Smooth muscle cell (in vitro differentiated cells): ENCODE results near the gene GABRR2. TPM values are rescaled to one million over a fixed set of nuclear protein-coding genes. Genes with fewer than 3 reads are reported as not detected.

Experiments
- DNase-seq: peaks from one replicate; lab custom pipeline; 2025; ENCODE audit not compliant: unreplicated experiment; lab: John Stamatoyannopoulos, UW
- H2AFZ ChIP-seq: fragments of 200-600 bp; sonication (generic); 2 replicates; pipeline ENCODE4 v1.6.0; 2016; ENCODE audit warnings: antibody characterized with exemption, low read depth, mild to moderate bottlenecking
- H3F3A ChIP-seq: fragments of 200-600 bp; sonication (generic); 2 replicates; pipeline ENCODE4 v1.6.0; 2017; ENCODE audit warnings: antibody characterized with exemption, low read depth
- H3K27ac ChIP-seq: fragments of 200-600 bp; sonication (generic); 2 replicates; pipeline ENCODE4 v1.5.1; 2016; ENCODE audit warnings: low read depth, mild to moderate bottlenecking
- H3K27me3 ChIP-seq: fragments of 200-600 bp; sonication (generic); 2 replicates; pipeline ENCODE4 v1.6.1; 2016; ENCODE audit warnings: low read depth, mild to moderate bottlenecking
- H3K36me3 ChIP-seq: fragments of 200-600 bp; sonication (generic); 2 replicates; pipeline ENCODE4 v1.5.1; 2016; ENCODE audit warnings: low read depth
- H3K4me1 ChIP-seq: fragments of 200-600 bp; sonication (generic); 2 replicates; pipeline ENCODE4 v1.5.1; 2016; ENCODE audit warnings: low read depth
- H3K4me2 ChIP-seq: fragments of 200-600 bp; sonication (generic); 2 replicates; pipeline ENCODE4 v1.6.0; 2016; ENCODE audit warnings: mild to moderate bottlenecking
- H3K4me3 ChIP-seq: fragments of 200-600 bp; sonication (generic); 2 replicates; pipeline ENCODE4 v1.5.1; 2016; ENCODE audit warnings: mild to moderate bottlenecking
- H3K79me2 ChIP-seq: fragments of 200-600 bp; sonication (generic); 2 replicates; pipeline ENCODE4 v1.6.0; 2016; ENCODE audit warnings: low read depth, mild to moderate bottlenecking
- H3K9ac ChIP-seq: fragments of 200-600 bp; sonication (generic); 2 replicates; pipeline ENCODE4 v1.6.0; 2016; ENCODE audit warnings: low read depth
- H3K9me3 ChIP-seq: fragments of 200-600 bp; sonication (generic); replicated peaks from 2 replicates; pipeline ENCODE4 v1.5.1; 2016; ENCODE audit warnings: low read depth
- H4K20me1 ChIP-seq: fragments of 200-600 bp; sonication (generic); 2 replicates; pipeline ENCODE4 v1.6.0; 2016; ENCODE audit warnings: low read depth
- WGBS: methylation state at CpG from one replicate; pipeline ENCODE4 v1.1.7; 2016; ENCODE audit warnings: low lambda C conversion rate; 5-methylcytosine and 5-hydroxymethylcytosine counted together
- polyA plus RNA-seq: library from polyadenylated mRNA; unstranded; fragments of >200 nt; fragmentation: Nextera tagmentation; extraction: Ambion mirVana; gene quantifications from 2 replicates; pipeline ENCODE4 v1.2.1, GENCODE V29; 2016
- total RNA-seq: library from RNA; depleted of rRNA; stranded (reverse); fragments of >200 nt; gene quantifications from 2 replicates; pipeline ENCODE4 v1.2.3, GENCODE V29; 2014
- TF ChIP-seq, protein P1 (sequence below): fragments of 200-600 bp; sonication (generic); IDR thresholded peaks from 2 replicates; pipeline ENCODE4 v1.5.1; 2017; ENCODE audit warnings: borderline replicate concordance, mild to moderate bottlenecking, antibody characterized with exemption; ENCODE audit not compliant: insufficient read depth, poor library complexity, severe bottlenecking

The GABRR2 gene
- total and polyA plus RNA-seq, 2 experiments from 2014 or later, result 0.24 to 3.2 TPM

DNA sequence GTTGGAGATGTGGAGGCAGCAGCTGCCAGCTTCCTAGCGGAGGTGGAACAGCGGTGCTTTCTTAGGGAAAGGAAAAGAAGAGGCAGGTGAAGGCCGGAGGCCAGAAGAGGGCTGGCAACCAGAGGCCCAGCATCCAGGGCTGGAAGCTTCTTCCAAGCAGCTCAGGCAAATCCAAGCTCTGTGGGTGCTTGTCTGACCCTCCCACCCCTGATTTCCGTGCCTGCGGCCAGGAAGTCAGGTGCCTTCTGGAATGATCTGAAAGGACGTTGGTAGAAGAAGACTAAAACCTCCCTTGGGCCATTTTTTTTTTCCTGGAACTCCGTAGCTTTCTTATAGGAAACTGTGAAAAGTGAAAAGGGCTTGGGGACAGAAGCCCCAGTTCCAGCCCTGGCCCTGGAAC, 64.9 kb downstream of the GABRR2 start:
- Histone ChIP-seq H4K20me1 (no peaks in the 10 kb centered on the region), H3K4me2 (no peak overlapping the region), H3K27ac (no peak overlapping the region), H3K9me3 (no peaks in the 10 kb centered on the region), H3F3A (no peaks in the 10 kb centered on the region), H3K27me3 (peaks cover 10% of the 10 kb centered on the region), H3K4me3 (no peak overlapping the region), H2AFZ (no peak overlapping the region), H3K79me2 (no peaks in the 10 kb centered on the region), H3K36me3 (no peaks in the 10 kb centered on the region), H3K4me1 (no peaks in the 10 kb centered on the region), H3K9ac (no peak overlapping the region)
- 81% methylated on average over 7 of the region's 7 CpGs for WGBS
- no peak for DNase-seq
- TF ChIP-seq, protein P1, sequence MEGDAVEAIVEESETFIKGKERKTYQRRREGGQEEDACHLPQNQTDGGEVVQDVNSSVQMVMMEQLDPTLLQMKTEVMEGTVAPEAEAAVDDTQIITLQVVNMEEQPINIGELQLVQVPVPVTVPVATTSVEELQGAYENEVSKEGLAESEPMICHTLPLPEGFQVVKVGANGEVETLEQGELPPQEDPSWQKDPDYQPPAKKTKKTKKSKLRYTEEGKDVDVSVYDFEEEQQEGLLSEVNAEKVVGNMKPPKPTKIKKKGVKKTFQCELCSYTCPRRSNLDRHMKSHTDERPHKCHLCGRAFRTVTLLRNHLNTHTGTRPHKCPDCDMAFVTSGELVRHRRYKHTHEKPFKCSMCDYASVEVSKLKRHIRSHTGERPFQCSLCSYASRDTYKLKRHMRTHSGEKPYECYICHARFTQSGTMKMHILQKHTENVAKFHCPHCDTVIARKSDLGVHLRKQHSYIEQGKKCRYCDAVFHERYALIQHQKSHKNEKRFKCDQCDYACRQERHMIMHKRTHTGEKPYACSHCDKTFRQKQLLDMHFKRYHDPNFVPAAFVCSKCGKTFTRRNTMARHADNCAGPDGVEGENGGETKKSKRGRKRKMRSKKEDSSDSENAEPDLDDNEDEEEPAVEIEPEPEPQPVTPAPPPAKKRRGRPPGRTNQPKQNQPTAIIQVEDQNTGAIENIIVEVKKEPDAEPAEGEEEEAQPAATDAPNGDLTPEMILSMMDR, result no peak

DNA sequence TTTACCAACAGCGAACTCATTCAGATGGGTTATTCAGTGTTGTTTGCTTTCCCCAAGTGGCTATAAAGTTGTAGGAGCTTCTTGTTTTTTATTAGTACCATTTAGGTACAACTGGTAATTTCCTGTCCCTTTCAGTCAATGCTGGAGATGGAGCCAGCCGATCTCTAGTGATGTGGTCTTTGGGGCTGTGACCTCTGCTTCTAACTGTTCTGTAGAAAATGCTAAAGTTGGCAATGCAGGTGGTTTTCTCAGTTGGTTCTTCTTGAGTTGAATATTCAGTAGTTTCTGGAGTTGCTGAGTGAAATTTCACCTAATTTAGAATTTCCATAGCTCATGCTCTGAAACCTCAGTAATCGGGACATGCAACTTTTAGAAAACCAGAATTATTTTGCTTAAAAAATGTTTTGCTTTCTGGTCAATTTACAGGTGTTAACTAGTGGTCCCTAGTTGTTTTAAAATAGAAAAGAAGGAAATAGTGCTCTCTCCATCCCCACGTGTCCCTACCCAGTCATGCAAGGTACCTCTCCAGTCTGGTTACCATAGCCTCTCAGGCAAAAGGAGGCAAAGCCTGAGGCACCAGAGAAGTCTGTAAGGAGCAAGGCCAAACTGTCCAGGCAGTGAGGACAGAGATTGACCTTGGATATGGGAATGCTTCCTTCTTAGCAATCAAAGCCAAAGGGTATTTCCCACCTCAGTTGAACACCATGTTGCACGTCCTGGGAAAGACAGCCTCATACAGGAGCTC, 70.7 kb downstream of the GABRR2 start:
- no peaks in the 10 kb centered on the region for H3K36me3 ChIP-seq
- peaks cover 27% of the 10 kb centered on the region for H3K27me3 ChIP-seq
- DNase-seq, result no peak
- H2AFZ ChIP-seq, result no peak overlapping the region
- no peak overlapping the region for H3K4me2 ChIP-seq
- no peaks in the 10 kb centered on the region for H4K20me1 ChIP-seq
- TF ChIP-seq, protein P1, result no peak
- H3K79me2 ChIP-seq, result no peaks in the 10 kb centered on the region
- H3K4me3 ChIP-seq, result no peak overlapping the region
- no peaks in the 10 kb centered on the region for H3F3A ChIP-seq
- H3K27ac ChIP-seq, result no peak overlapping the region
- no peak overlapping the region for H3K9ac ChIP-seq
- H3K9me3 ChIP-seq, result no peaks in the 10 kb centered on the region
- WGBS, result 85% methylated on average over 5 of the region's 5 CpGs
- H3K4me1 ChIP-seq, result peaks cover 8% of the 10 kb centered on the region

DNA sequence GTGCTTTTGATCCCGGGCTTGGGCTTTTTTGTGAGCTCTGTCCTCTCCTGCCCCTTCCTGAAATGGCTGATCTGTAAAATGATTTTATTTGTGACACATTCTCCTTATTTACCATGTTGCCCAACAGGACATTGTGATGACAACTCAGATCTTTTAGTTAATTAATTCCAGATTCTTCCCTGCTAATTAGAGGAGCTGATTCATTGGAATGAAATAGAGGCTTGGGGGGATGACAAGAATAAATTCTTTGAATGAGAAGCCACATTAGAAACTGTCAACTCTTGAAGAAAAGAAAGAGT, 71.8 kb downstream of the GABRR2 start:
- Histone ChIP-seq H3K36me3 (no peaks in the 10 kb centered on the region), H3K4me1 (peaks cover 8% of the 10 kb centered on the region), H2AFZ (peak overlapping the region; percentile 18), H3K9me3 (no peaks in the 10 kb centered on the region), H3K4me3 (no peak overlapping the region), H3K4me2 (no peak overlapping the region), H4K20me1 (no peaks in the 10 kb centered on the region), H3K27ac (no peak overlapping the region), H3F3A (no peaks in the 10 kb centered on the region), H3K9ac (no peak overlapping the region), H3K79me2 (no peaks in the 10 kb centered on the region), H3K27me3 (peaks cover 27% of the 10 kb centered on the region)
- no peak for DNase-seq
- TF ChIP-seq, protein P1, result no peak
- 50% methylated on average over 1 of the region's 1 CpG for WGBS

DNA sequence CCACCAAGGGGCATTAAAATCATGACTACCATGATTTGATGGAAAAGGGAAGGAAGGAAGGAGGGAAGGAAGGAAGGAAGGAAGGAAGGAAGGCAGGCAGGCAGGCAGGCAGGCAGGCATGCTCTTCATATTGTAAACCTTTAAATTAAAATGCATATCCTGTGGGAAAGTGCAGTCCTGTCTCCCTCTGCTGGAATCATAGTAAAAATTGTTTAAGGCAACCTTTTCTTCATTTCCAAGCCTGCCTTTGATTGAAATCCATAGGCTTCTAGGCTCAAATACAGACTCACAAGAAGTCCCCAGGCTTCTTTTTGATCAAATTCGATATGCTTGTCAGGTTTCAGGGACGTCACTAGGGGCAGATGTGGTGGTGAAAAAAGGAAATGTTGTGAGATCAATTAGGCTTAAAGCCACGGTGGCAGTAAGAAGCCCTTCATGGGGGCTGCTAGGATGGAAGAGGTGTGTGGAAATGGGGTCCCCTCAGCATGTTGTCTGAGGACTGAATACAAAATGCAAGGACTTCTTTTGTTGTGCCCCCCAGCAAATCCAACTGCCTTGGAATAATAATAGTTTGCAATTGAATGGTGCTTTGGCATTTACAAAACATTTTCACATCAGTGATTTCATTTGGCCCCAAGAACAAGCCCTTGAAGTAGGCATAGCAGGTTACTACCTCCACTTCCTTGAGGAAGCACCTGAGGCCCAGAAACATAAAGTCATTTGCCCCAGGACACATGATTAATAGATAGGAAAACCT, 72.3 kb downstream of the GABRR2 start:
- TF ChIP-seq, protein P1, result peak; percentile 56
- H4K20me1 ChIP-seq, result no peaks in the 10 kb centered on the region
- peak overlapping the region; percentile 18 for H2AFZ ChIP-seq
- DNase-seq, result no peak
- H3K4me3 ChIP-seq, result no peak overlapping the region
- H3K4me2 ChIP-seq, result no peak overlapping the region
- H3K4me1 ChIP-seq, result peaks cover 8% of the 10 kb centered on the region
- no peaks in the 10 kb centered on the region for H3K9me3 ChIP-seq
- H3K79me2 ChIP-seq, result no peaks in the 10 kb centered on the region
- H3F3A ChIP-seq, result no peaks in the 10 kb centered on the region
- no peaks in the 10 kb centered on the region for H3K36me3 ChIP-seq
- H3K27ac ChIP-seq, result no peak overlapping the region
- peaks cover 27% of the 10 kb centered on the region for H3K27me3 ChIP-seq
- 16% methylated on average over 3 of the region's 3 CpGs for WGBS
- no peak overlapping the region for H3K9ac ChIP-seq
